Measurements from ENCODE around the gene OR2T34. TPM values are rescaled to one million over a fixed set of nuclear protein-coding genes. Genes with fewer than 3 reads are reported as not detected.
"Not testable (repeated sequence)": the region's sequence is repeated elsewhere in the genome, so short reads cannot be mapped to it uniquely, and the experiment has no call there.

OR2T34 gene
- total RNA-seq, 1 donor from 2014 or later = not detected

DNA sequence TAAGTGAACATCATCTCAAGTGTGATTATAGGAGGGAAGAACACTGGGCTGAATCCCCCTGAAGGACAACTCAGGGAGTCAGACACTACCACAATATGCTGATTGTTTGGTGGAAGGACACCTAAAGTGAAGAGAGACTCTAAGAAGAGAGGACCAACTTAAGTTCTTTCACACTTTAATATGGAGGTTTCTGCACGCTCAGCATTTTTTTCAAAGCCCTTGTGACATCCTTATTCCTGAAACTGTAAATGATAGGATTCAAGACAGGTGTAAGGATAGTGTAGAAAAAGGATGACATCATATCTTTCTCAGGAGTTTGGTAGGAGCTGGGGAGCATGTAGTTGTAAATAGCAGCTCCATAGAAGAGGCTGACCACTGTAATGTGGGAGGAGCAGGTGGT lies 18.1 kb upstream of the OR2T34 start:
- Histone ChIP-seq H3K36me3 (ENCODE audit: control insufficient read depth, insufficient read depth, low read length) (no peaks in the 10 kb centered on the region), H3K4me3 (ENCODE audit: low read depth, low read length) (no peak overlapping the region), H3K27me3 (ENCODE audit: control insufficient read depth, insufficient read depth, low read length) (no peaks in the 10 kb centered on the region)
- DNase-seq (ENCODE audit: low read depth) = no peak
- TF ChIP-seq, protein P1, sequence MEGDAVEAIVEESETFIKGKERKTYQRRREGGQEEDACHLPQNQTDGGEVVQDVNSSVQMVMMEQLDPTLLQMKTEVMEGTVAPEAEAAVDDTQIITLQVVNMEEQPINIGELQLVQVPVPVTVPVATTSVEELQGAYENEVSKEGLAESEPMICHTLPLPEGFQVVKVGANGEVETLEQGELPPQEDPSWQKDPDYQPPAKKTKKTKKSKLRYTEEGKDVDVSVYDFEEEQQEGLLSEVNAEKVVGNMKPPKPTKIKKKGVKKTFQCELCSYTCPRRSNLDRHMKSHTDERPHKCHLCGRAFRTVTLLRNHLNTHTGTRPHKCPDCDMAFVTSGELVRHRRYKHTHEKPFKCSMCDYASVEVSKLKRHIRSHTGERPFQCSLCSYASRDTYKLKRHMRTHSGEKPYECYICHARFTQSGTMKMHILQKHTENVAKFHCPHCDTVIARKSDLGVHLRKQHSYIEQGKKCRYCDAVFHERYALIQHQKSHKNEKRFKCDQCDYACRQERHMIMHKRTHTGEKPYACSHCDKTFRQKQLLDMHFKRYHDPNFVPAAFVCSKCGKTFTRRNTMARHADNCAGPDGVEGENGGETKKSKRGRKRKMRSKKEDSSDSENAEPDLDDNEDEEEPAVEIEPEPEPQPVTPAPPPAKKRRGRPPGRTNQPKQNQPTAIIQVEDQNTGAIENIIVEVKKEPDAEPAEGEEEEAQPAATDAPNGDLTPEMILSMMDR (IDR thresholded peaks at IDR 0.05; ENCODE audit: insufficient read depth, low read length, poor library complexity, severe bottlenecking) = no peak

DNA sequence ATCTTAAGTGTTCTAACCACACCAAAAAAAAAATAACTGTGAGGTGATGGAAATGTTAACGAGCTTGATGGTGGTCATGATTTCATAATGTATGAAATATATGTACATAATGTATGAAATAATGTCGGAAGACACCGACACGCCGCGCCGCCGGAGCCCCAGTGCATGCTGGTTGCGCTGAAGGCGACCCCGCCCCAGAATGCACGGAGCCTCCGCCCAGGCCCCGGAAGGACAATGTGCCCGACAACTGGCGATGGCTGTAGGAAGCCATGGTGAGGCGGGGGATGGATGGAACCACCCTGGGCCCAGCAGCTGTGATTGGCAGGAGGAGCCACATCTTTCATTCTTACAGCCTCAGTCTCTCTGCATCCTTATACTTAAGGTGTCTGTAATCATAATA lies 15.5 kb upstream of the OR2T34 start:
- Histone ChIP-seq H3K36me3 (ENCODE audit: control insufficient read depth, insufficient read depth, low read length) (no peaks in the 10 kb centered on the region), H3K4me3 (ENCODE audit: low read depth, low read length) (no peak overlapping the region), H3K27me3 (ENCODE audit: control insufficient read depth, insufficient read depth, low read length) (no peaks in the 10 kb centered on the region)
- TF ChIP-seq, protein P1 (IDR thresholded peaks at IDR 0.05; ENCODE audit: insufficient read depth, low read length, poor library complexity, severe bottlenecking) = no peak
- DNase-seq (ENCODE audit: low read depth) = no peak

DNA sequence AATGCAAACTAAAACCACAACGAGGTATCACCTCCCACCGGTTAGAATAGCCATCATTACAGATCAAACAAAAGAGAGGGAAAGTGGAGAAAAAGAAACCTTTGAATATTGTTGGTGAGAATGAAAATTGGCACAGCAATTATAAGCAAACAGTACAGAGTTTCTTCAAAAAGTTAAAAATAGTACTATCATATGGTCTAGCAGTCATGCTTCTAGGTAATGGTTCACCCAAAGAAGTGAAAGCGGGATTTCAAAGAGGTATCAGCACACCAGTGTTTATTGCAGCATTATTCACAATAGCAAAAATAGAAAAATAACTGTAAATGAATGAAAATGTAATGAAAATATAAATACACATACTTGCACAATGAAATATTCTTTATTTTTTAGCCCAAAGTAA lies 14.8 kb upstream of the OR2T34 start:
- TF ChIP-seq, protein P1 (IDR thresholded peaks at IDR 0.05; ENCODE audit: insufficient read depth, low read length, poor library complexity, severe bottlenecking) = no peak
- Histone ChIP-seq H3K36me3 (ENCODE audit: control insufficient read depth, insufficient read depth, low read length) (no peaks in the 10 kb centered on the region), H3K4me3 (ENCODE audit: low read depth, low read length) (no peak overlapping the region), H3K27me3 (ENCODE audit: control insufficient read depth, insufficient read depth, low read length) (no peaks in the 10 kb centered on the region)
- DNase-seq (ENCODE audit: low read depth) = no peak

DNA sequence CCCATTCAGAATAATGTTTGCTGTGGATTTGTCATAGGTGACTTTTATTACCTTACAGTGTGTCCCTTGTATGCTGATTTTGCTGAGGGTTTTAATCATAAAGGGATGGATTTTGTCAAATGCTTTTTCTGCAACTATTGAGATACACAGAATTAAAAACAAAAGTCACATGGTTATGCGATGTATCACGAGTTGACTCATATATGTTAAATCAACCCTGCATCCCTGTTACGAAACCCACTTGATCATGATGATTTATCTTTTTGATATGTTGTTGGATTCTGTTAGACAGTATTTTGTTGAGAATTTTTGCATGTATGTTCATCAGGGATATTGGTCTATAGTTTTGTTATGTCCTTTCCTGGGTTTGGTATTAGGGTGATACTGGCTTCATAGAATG lies 10.7 kb upstream of the OR2T34 start:
- H3K36me3 ChIP-seq (ENCODE audit: control insufficient read depth, insufficient read depth, low read length) = no peaks in the 10 kb centered on the region
- no peaks in the 10 kb centered on the region for H3K27me3 ChIP-seq (ENCODE audit: control insufficient read depth, insufficient read depth, low read length)
- H3K4me3 ChIP-seq (ENCODE audit: low read depth, low read length) = no peak overlapping the region
- TF ChIP-seq, protein P1 (IDR thresholded peaks at IDR 0.05; ENCODE audit: insufficient read depth, low read length, poor library complexity, severe bottlenecking) = no peak
- no peak for DNase-seq (ENCODE audit: low read depth)

DNA sequence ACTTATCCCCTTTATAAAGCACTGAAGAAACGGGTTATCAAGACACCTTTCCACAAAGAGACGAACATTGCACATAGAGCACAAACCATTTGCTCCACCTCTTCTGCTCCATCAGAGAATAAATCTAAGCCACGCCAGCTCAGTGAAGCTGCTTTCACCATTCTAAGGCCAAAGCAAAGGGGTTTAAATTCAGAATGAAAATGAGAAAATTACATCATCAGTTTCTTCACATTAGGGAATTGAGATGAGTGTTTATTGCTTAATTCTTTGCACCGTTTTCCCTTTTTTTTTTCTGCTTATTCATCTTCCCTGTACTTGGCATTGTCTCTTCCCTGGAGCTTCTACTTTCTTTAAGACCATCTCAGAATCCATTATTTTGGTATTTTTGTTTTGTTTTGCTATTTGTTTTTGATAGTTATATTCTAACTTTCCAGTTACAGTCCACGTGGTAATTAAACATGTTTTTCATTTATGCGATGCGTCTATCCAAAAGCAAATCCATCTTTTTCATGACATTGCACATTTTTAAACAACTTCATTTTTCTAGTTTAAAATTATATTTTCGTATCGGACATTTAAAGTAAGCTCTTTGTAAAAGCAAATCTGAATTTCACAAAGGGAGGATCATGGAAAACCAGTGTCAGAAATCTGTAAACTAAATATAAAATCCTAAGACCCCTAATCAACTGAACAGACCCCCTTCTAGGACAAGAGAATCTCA lies 1.9 kb upstream of the OR2T34 start:
- TF ChIP-seq, protein P1 (IDR thresholded peaks at IDR 0.05; ENCODE audit: insufficient read depth, low read length, poor library complexity, severe bottlenecking) = no peak

DNA sequence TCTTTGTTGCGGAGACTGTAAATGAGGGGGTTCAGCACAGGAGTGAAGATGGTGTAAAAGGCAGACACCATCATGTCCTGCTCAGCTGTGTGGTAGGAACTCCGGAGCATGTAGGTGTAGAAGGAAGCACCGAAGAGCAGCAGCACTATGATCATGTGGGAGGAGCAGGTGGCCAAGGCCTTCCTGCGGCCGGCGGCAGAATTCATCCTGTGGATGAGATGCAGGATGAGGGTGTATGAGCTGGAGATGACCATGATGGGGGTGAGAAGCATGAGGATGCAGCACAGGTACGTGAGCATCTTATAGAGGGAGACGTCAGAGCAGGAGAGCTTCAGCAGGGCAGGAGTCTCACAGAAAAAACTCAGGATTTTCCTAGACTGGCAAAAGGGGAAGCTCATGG lies 701 bp downstream of the OR2T34 start:
- H3K27me3 ChIP-seq (ENCODE audit: control insufficient read depth, insufficient read depth, low read length); H3K4me3 ChIP-seq (ENCODE audit: low read depth, low read length): not testable (repeated sequence)

More for the DNA sequence above, 1.9 kb upstream of the OR2T34 start:
- no peak for DNase-seq (ENCODE audit: low read depth)
- Histone ChIP-seq H3K27me3 (ENCODE audit: control insufficient read depth, insufficient read depth, low read length) (no peaks in the 10 kb centered on the region), H3K36me3 (ENCODE audit: control insufficient read depth, insufficient read depth, low read length) (no peaks in the 10 kb centered on the region), H3K4me3 (ENCODE audit: low read depth, low read length) (no peak overlapping the region)

DNA sequence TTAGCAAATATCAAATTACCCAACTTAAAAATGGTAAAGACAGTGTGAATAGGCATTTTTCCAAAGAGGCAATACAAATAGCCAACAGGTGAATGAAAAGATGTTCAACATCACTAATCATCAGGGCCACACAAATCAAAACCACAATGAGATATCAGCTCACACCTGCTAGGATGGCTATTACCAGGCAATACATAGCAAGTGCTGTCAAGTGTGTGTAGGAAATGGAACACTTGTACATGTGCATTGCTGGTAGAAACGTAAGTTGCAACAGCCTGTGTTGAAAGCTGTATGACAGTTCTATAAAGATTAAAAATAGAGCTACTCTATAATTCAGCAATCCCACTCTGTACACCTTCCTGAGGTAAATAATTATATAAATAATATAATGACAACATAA lies 2.5 kb downstream of the OR2T34 start:
- H3K4me3 ChIP-seq (ENCODE audit: low read depth, low read length); DNase-seq (ENCODE audit: low read depth); H3K36me3 ChIP-seq (ENCODE audit: control insufficient read depth, insufficient read depth, low read length); H3K27me3 ChIP-seq (ENCODE audit: control insufficient read depth, insufficient read depth, low read length): not testable (repeated sequence)

More for the DNA sequence above, 701 bp downstream of the OR2T34 start:
- H3K36me3 ChIP-seq (ENCODE audit: control insufficient read depth, insufficient read depth, low read length); DNase-seq (ENCODE audit: low read depth): not testable (repeated sequence)

DNA sequence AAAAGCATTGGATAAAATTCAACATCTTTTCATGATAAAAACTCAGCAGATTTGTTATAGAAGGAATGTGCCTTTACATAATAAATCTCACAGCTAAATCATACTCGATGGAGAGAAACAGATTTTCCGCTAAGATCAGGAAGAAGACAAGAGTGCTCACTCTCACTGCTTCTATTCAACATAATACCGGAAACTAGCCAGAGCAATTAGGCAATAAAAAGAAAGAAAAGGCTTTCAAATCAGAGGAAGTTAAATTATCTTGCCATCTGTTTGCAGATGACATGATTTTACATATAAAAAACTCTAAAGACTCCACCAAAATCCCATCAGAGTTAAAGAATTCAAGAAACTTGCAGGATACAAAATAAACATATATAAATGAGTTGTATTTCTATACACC lies 3.7 kb downstream of the OR2T34 start:
- H3K4me3 ChIP-seq (ENCODE audit: low read depth, low read length); H3K36me3 ChIP-seq (ENCODE audit: control insufficient read depth, insufficient read depth, low read length); DNase-seq (ENCODE audit: low read depth); H3K27me3 ChIP-seq (ENCODE audit: control insufficient read depth, insufficient read depth, low read length): not testable (repeated sequence)

DNA sequence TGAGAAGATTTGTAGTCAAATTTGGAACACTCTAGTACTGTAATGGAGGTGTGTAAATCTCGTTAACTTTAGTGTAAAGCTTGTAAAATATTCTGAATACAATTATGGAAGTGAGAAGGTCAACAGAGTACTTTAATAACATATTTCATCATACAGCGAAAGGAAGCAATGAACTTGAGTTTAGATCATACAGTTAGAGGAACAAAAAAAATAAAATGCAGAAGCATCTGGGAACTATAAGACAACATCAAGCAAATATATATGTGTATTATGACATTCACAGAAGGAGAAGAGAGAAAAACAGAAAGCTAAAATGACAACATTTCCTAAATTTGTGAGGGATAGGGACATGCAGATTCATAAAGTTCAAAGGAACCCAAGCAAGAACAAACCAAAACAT lies 5.5 kb downstream of the OR2T34 start:
- not testable (repeated sequence) for H3K36me3 ChIP-seq (ENCODE audit: control insufficient read depth, insufficient read depth, low read length)

More for the DNA sequence above, 5.5 kb downstream of the OR2T34 start:
- not testable (repeated sequence) for H3K4me3 ChIP-seq (ENCODE audit: low read depth, low read length); DNase-seq (ENCODE audit: low read depth); H3K27me3 ChIP-seq (ENCODE audit: control insufficient read depth, insufficient read depth, low read length)

Measured in kidney epithelial cell (primary cell).